ENCODE measurements around the gene ITGA1.
"Not testable (repeated sequence)": the region's sequence is repeated elsewhere in the genome, so short reads cannot be mapped to it uniquely, and the experiment has no call there.

DNA sequence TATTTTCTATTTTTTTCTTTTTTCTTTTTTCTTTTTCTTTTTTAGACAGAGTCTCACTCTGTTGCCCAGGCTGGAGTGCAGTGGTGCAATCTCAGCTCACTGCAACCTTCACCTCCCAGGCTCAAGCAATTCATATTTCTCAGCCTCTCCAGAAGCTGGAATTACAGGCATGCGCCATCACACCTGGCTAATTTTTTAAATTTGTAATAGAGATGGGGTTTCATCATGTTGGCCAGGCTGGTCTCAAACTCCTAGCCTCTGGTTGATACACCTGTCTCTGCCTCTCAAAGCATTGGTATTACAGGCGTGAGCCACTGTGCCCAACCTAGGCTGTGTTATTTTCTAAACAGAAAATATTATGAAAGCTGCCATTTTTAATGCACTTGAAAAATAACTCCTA lies 78.3 kb downstream of the ITGA1 start:
- TF ChIP-seq, protein P1, sequence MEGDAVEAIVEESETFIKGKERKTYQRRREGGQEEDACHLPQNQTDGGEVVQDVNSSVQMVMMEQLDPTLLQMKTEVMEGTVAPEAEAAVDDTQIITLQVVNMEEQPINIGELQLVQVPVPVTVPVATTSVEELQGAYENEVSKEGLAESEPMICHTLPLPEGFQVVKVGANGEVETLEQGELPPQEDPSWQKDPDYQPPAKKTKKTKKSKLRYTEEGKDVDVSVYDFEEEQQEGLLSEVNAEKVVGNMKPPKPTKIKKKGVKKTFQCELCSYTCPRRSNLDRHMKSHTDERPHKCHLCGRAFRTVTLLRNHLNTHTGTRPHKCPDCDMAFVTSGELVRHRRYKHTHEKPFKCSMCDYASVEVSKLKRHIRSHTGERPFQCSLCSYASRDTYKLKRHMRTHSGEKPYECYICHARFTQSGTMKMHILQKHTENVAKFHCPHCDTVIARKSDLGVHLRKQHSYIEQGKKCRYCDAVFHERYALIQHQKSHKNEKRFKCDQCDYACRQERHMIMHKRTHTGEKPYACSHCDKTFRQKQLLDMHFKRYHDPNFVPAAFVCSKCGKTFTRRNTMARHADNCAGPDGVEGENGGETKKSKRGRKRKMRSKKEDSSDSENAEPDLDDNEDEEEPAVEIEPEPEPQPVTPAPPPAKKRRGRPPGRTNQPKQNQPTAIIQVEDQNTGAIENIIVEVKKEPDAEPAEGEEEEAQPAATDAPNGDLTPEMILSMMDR (IDR thresholded peaks at IDR 0.05), result not testable (repeated sequence)
- TF ChIP-seq POLR2AphosphoS5, POLR2A, EP300 (IDR thresholded peaks at IDR 0.05): not testable (repeated sequence)
